ENCODE data around the gene PLEKHG4B.

The PLEKHG4B gene

DNA sequence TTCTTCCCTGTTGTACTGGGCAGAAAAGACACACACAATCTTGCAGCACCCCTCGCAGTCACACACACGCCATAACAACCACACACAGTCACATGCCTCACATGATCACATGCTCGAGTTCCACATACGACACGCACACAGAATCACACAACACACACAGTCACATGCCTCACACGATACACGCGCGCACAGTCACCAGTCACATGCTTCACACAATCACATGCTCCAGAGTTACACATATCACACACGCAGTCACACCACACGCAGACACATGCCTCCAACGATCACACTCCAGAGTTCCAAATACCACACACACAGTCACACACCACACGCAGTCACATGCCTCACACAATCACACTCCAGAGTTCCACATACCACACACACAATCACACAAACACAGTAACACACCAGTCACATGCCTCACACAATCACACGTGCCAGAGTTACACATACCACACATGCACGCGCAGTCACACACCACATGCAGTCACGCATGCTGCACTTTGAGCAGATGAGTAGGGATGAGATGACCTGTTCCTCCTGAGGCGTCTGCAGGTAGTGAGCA, 50.4 kb downstream of the PLEKHG4B start:
- no peaks in the 10 kb centered on the region for H3K4me1 ChIP-seq (ENCODE audit: insufficient read depth, low read length)
- H3K27ac ChIP-seq (ENCODE audit: low read depth, low read length), result no peak overlapping the region
- no peaks in the 10 kb centered on the region for H3K36me3 ChIP-seq (ENCODE audit: insufficient read depth, low read length)
- H3K27me3 ChIP-seq (ENCODE audit: control insufficient read depth in 1 of 2, insufficient read depth in 2 of 2, low read length in 2 of 2), result no peaks in the 10 kb centered on the region
- no peak overlapping the region for H3K4me3 ChIP-seq (ENCODE audit: low read depth in 1 of 2, low read length in 2 of 2)
- no peak overlapping the region for H3K9ac ChIP-seq (ENCODE audit: low read length)
- peaks cover 7% of the 10 kb centered on the region for H3K9me3 ChIP-seq (ENCODE audit: low read length)

DNA sequence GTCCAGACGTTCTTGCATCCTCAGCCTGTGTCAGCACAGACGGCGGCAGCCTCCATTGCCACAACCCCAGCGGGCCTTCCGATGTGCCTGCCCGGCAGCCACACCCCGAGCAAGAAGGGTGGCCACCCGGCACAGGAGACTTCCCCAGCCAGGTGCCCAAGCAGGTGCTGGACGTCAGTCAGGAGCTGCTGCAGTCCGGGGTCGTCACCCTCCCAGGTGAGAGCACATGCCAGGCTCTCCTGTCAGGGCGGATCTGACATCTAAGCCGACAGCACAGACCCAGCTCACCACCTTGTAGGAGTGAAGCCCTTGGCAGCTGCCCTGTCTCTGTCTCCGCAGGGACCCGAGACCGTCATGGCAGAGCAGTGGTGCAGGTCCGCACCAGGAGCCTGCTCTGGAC, 51.1 kb downstream of the PLEKHG4B start:
- no peaks in the 10 kb centered on the region for H3K36me3 ChIP-seq (ENCODE audit: insufficient read depth, low read length)
- no peak overlapping the region for H3K27ac ChIP-seq (ENCODE audit: low read depth, low read length)
- no peaks in the 10 kb centered on the region for H3K27me3 ChIP-seq (ENCODE audit: control insufficient read depth in 1 of 2, insufficient read depth in 2 of 2, low read length in 2 of 2)
- no peak overlapping the region for H3K9ac ChIP-seq (ENCODE audit: low read length)
- H3K9me3 ChIP-seq (ENCODE audit: low read length), result peaks cover 14% of the 10 kb centered on the region
- no peaks in the 10 kb centered on the region for H3K4me1 ChIP-seq (ENCODE audit: insufficient read depth, low read length)
- no peak overlapping the region for H3K4me3 ChIP-seq (ENCODE audit: low read depth in 1 of 2, low read length in 2 of 2)

DNA sequence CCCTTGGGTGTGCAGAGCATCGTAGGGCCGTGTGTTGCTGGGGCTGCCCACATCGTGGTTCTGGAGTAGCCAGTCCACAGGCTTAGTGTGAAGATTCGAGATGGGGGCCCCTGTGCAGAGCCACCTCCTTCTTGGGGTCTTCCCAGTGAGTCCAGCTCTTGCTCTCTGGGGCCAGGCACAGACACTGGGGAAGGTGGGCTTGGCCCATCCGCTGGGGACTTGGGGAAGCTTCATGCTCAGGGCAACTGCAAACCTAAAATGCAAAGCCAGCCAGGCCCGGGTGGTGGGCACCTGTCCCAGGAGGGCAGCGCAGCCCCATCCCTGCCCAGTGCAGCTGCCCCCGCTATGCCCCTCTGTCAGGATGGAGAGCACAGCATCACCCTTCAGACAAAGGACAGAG, 53.0 kb downstream of the PLEKHG4B start:
- Histone ChIP-seq H3K36me3 (ENCODE audit: insufficient read depth, low read length) (no peaks in the 10 kb centered on the region), H3K9me3 (ENCODE audit: low read length) (peaks cover 21% of the 10 kb centered on the region), H3K4me1 (ENCODE audit: insufficient read depth, low read length) (no peaks in the 10 kb centered on the region), H3K9ac (ENCODE audit: low read length) (no peak overlapping the region), H3K27me3 (ENCODE audit: control insufficient read depth in 1 of 2, insufficient read depth in 2 of 2, low read length in 2 of 2) (no peaks in the 10 kb centered on the region), H3K27ac (ENCODE audit: low read depth, low read length) (no peak overlapping the region), H3K4me3 (ENCODE audit: low read depth in 1 of 2, low read length in 2 of 2) (no peak overlapping the region)

DNA sequence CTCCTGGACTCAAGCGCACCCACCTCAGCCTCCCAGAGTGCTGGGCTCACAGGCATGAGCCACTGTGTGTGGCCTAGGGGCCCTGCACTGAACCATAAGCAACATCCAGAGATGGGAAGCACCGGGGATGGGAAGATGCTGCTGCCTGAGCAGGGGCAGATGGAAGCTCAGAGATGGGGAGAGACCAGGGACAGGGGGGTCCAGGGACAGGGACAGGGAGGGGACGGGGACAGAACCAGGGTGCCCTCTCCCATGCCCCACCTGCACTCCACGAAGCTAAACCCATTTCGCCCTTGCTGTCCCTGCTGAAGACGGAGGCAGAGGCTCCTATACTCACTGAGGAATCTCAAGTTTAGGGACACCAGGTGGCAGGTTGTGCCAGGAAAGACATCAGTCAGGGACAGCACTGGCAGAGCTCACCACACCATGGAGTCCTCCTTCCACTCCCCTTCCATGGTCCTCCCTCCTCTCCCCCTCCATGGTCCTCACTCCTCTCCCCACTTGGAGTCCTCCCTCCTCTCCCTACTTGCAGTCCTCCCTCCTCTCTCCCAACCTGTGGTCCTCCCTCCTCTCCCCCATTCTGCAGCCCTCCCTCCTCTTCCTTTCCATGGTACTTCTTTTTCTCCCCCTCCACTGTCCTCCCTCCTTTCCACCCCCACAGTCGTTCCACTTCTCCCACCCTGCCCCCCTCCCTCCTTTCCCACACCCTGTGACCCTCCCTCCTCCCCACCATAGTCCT, 53.8 kb downstream of the PLEKHG4B start:
- Histone ChIP-seq H3K27ac (ENCODE audit: low read depth, low read length) (no peak overlapping the region), H3K4me1 (ENCODE audit: insufficient read depth, low read length) (no peaks in the 10 kb centered on the region), H3K36me3 (ENCODE audit: insufficient read depth, low read length) (no peaks in the 10 kb centered on the region), H3K9ac (ENCODE audit: low read length) (no peak overlapping the region), H3K4me3 (ENCODE audit: low read depth in 1 of 2, low read length in 2 of 2) (no peak overlapping the region), H3K27me3 (ENCODE audit: control insufficient read depth in 1 of 2, insufficient read depth in 2 of 2, low read length in 2 of 2) (no peaks in the 10 kb centered on the region), H3K9me3 (ENCODE audit: low read length) (peaks cover 21% of the 10 kb centered on the region)

DNA sequence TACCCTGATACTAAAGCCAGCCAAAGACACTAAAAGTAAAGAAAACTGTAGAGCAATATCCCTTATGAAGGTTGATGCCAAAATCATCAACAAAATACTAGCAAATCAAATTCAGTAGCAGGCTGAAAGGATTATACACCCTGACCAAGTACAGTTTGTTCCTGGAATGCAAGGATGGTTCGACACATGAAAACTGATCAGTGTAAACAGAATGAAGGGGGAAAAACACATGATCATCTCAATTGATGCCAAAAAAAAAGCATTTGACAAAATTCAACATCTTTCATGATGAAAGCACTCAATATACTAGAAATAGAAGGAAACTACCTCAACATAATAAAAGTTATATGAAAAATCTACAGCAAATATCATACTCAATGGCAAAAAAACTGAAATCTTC, 55.8 kb downstream of the PLEKHG4B start:
- peaks cover 21% of the 10 kb centered on the region for H3K9me3 ChIP-seq (ENCODE audit: low read length)
- H3K9ac ChIP-seq (ENCODE audit: low read length), result no peak overlapping the region
- no peaks in the 10 kb centered on the region for H3K27me3 ChIP-seq (ENCODE audit: control insufficient read depth in 1 of 2, insufficient read depth in 2 of 2, low read length in 2 of 2)
- H3K4me1 ChIP-seq (ENCODE audit: insufficient read depth, low read length), result no peaks in the 10 kb centered on the region
- H3K4me3 ChIP-seq (ENCODE audit: low read depth in 1 of 2, low read length in 2 of 2), result no peak overlapping the region
- H3K36me3 ChIP-seq (ENCODE audit: insufficient read depth, low read length), result no peaks in the 10 kb centered on the region
- H3K27ac ChIP-seq (ENCODE audit: low read depth, low read length), result no peak overlapping the region

DNA sequence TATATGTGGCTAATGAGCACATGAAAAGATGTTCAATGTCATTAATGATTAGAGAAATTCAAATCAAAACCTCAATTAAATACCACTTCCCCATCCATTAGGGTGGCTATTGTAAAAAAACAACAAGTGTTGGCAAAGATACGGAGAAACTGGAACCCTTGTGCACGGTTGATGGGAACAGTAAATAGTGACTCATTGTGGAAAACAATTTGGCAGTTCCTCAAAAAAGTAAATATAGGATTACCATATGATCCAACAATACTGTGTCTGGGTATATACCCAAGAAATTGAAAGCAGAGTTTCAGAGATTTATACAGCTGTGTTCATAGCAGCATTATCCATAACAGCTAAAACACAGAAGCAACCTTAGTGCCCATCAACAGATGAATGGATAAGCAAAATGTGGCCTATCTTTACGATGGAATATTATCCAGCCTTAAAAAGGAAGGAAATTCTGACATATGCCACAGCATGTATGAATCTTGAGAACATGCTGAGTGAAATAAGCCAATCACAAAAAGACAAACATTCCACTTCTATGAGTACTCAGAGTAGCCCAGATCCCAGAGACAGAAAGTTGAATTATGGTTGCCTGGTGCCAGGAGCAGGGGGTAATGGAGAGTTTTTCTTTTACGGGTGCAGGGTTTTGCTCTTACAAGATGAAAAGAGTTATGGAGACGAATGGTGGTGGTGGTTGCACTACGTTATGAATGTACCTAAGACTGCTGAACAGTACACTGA, 57.9 kb downstream of the PLEKHG4B start:
- H3K4me3 ChIP-seq (ENCODE audit: low read depth in 1 of 2, low read length in 2 of 2), result no peak overlapping the region
- H3K4me1 ChIP-seq (ENCODE audit: insufficient read depth, low read length), result no peaks in the 10 kb centered on the region
- H3K9me3 ChIP-seq (ENCODE audit: low read length), result peaks cover 21% of the 10 kb centered on the region
- H3K36me3 ChIP-seq (ENCODE audit: insufficient read depth, low read length), result no peaks in the 10 kb centered on the region
- no peak overlapping the region for H3K27ac ChIP-seq (ENCODE audit: low read depth, low read length)
- H3K27me3 ChIP-seq (ENCODE audit: control insufficient read depth in 1 of 2, insufficient read depth in 2 of 2, low read length in 2 of 2), result no peaks in the 10 kb centered on the region
- no peak overlapping the region for H3K9ac ChIP-seq (ENCODE audit: low read length)

DNA sequence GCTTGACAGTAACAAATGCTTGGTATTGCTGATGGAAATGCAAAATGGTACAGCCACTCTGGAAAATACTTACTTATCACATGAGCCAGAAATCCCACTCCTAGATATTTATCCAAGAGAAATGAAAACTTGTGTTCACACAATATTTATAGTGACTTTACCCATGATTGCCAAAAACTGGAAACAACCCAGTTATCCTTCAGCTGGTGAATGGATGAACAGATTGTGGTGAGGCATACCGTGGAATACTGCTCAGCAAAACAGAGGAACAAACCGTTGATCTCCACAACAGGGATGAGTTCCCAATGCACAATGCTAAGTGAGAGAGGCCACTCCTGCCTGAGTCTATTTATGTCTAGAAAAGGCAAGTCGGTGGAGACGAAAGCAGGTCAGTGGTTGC, 58.8 kb downstream of the PLEKHG4B start:
- H3K27me3 ChIP-seq (ENCODE audit: control insufficient read depth in 1 of 2, insufficient read depth in 2 of 2, low read length in 2 of 2), result no peaks in the 10 kb centered on the region
- H3K4me3 ChIP-seq (ENCODE audit: low read depth in 1 of 2, low read length in 2 of 2), result no peak overlapping the region
- H3K27ac ChIP-seq (ENCODE audit: low read depth, low read length), result no peak overlapping the region
- H3K36me3 ChIP-seq (ENCODE audit: insufficient read depth, low read length), result no peaks in the 10 kb centered on the region
- H3K9me3 ChIP-seq (ENCODE audit: low read length), result peaks cover 21% of the 10 kb centered on the region
- no peak overlapping the region for H3K9ac ChIP-seq (ENCODE audit: low read length)
- H3K4me1 ChIP-seq (ENCODE audit: insufficient read depth, low read length), result no peaks in the 10 kb centered on the region

DNA sequence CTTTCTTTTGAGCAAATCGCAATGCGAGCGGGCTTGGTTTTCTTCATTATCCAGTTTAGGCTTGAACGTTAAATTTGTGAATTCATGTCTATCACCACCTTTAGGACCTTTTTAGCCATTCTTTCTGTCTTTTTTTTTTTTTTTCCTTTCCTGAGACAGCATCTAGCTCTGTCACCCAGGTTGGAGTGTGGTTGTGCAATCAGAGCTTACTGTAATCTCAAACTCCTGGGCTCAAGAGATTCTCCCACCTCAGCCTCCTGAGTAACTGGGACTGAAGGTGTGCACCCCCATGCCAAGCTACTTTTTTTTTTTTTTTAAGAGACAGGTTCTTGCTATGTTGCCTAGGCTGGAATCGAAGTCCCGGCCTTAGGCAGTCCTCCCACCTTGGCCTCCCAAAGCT, 60.1 kb downstream of the PLEKHG4B start:
- Histone ChIP-seq H3K27ac (ENCODE audit: low read depth, low read length) (no peak overlapping the region), H3K4me1 (ENCODE audit: insufficient read depth, low read length) (no peaks in the 10 kb centered on the region), H3K9ac (ENCODE audit: low read length) (no peak overlapping the region), H3K9me3 (ENCODE audit: low read length) (peaks cover 16% of the 10 kb centered on the region), H3K4me3 (ENCODE audit: low read depth in 1 of 2, low read length in 2 of 2) (no peak overlapping the region), H3K27me3 (ENCODE audit: control insufficient read depth in 1 of 2, insufficient read depth in 2 of 2, low read length in 2 of 2) (no peaks in the 10 kb centered on the region), H3K36me3 (ENCODE audit: insufficient read depth, low read length) (no peaks in the 10 kb centered on the region)

DNA sequence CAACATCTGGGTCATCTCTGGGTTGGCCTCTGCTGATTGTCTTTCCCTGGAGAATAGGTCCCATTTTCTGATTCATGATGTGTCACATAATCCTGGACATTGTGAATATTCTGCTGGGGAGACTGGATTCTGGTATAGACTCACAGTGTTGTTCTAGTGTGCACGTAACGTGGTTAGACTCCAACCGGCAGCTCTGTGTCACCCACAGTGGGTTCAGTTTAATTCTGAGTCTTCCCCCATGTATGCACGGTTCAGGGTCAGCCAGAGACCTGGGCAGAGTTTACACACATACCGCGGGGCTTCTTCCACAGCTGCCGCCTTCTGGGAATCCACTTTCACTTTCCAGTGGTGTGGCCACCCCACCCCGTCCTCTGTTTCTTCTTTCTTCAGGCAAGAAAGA, 61.3 kb downstream of the PLEKHG4B start:
- Histone ChIP-seq H3K27me3 (ENCODE audit: control insufficient read depth in 1 of 2, insufficient read depth in 2 of 2, low read length in 2 of 2) (no peaks in the 10 kb centered on the region), H3K9me3 (ENCODE audit: low read length) (peaks cover 5% of the 10 kb centered on the region), H3K4me1 (ENCODE audit: insufficient read depth, low read length) (no peaks in the 10 kb centered on the region), H3K4me3 (ENCODE audit: low read depth in 1 of 2, low read length in 2 of 2) (no peak overlapping the region), H3K27ac (ENCODE audit: low read depth, low read length) (no peak overlapping the region), H3K36me3 (ENCODE audit: insufficient read depth, low read length) (no peaks in the 10 kb centered on the region), H3K9ac (ENCODE audit: low read length) (no peak overlapping the region)

DNA sequence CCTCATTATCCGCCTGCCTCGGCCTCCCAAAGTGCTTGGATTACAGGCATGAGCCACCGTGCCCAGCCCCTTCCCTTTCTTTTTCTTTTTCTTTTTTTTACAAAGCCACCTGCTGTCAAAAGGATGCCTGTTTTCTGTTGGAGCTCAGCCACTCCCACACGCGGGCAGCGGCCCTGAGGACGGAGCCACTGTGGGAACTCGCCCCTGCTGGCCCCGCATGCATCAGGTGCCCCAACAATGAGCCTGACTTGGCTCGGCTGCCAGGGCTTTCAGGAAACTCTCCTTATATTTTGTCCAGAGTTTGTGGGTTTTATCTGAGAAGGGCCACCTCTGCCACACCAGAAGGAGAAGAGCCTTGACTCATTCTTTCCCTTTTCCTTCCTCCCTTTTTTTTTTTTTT, 62.3 kb downstream of the PLEKHG4B start:
- no peak overlapping the region for H3K27ac ChIP-seq (ENCODE audit: low read depth, low read length)
- H3K36me3 ChIP-seq (ENCODE audit: insufficient read depth, low read length), result no peaks in the 10 kb centered on the region

DNA sequence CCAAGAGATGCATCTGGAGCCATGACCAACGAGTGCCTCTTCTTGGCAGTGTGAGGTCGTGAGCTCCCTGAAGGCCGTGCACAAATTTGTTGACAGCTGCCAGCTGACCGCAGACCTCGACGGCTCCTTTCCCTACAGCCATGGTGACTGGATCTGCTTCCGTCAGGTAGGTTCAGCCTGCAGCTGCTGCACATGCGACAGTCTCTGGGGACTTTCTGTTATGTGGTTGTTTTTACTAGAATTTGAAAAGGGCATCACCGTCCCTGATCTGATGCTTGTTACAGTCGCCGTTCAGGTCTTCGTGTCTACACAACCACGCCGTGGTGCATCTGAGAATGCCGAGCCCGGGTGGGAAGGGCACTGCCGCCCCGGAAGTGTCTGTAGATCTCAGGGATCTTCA, 62.9 kb downstream of the PLEKHG4B start:
- Histone ChIP-seq H3K4me3 (ENCODE audit: low read depth in 1 of 2, low read length in 2 of 2) (no peak overlapping the region), H3K36me3 (ENCODE audit: insufficient read depth, low read length) (no peaks in the 10 kb centered on the region), H3K27me3 (ENCODE audit: control insufficient read depth in 1 of 2, insufficient read depth in 2 of 2, low read length in 2 of 2) (peaks cover 0 to 4% of the 10 kb centered on the region in 2 donors), H3K4me1 (ENCODE audit: insufficient read depth, low read length) (no peaks in the 10 kb centered on the region), H3K27ac (ENCODE audit: low read depth, low read length) (no peak overlapping the region), H3K9me3 (ENCODE audit: low read length) (no peaks in the 10 kb centered on the region), H3K9ac (ENCODE audit: low read length) (no peak overlapping the region)

More for the DNA sequence above, 62.3 kb downstream of the PLEKHG4B start:
- Histone ChIP-seq H3K27me3 (ENCODE audit: control insufficient read depth in 1 of 2, insufficient read depth in 2 of 2, low read length in 2 of 2) (peaks cover 0 to 4% of the 10 kb centered on the region in 2 donors), H3K4me1 (ENCODE audit: insufficient read depth, low read length) (no peaks in the 10 kb centered on the region), H3K4me3 (ENCODE audit: low read depth in 1 of 2, low read length in 2 of 2) (no peak overlapping the region), H3K9ac (ENCODE audit: low read length) (no peak overlapping the region), H3K9me3 (ENCODE audit: low read length) (no peaks in the 10 kb centered on the region)
